Fibroblast of lung (primary cell): ENCODE data around the gene ARHGAP10. TPM values are rescaled to one million over a fixed set of nuclear protein-coding genes. Genes with fewer than 3 reads are reported as not detected.

ENCODE experiments used
- DNase-seq, 2 donors: peaks; one replicate each; pipeline versions ENCODE4 v3.0.0 to v3.0.0-alpha.2; 2010; ENCODE audit warnings: low read depth in 2 of 2
- H2AFZ ChIP-seq: 2 replicates; pipeline ENCODE4 v1.5.1; 2012; ENCODE audit warnings: low read length, control low read depth, inconsistent platforms
- H3K27ac ChIP-seq: 2 replicates; pipeline ENCODE4 v1.5.1; 2011; ENCODE audit warnings: low read length, control low read depth; ENCODE audit not compliant: insufficient read depth
- H3K27me3 ChIP-seq: 2 replicates; pipeline ENCODE4 v1.5.1; 2011; ENCODE audit warnings: mild to moderate bottlenecking, low read length; ENCODE audit not compliant: control insufficient read depth, insufficient read depth
- H3K36me3 ChIP-seq: 2 replicates; pipeline ENCODE4 v1.5.1; 2011; ENCODE audit warnings: low read length; ENCODE audit not compliant: control insufficient read depth, insufficient read depth
- H3K4me1 ChIP-seq: 2 replicates; pipeline ENCODE4 v1.5.1; 2011; ENCODE audit warnings: low read length; ENCODE audit not compliant: control insufficient read depth, insufficient read depth; ENCODE audit errors: extremely low read depth
- H3K4me2 ChIP-seq: 2 replicates; pipeline ENCODE4 v1.5.1; 2011; ENCODE audit warnings: low read length, control low read depth; ENCODE audit not compliant: insufficient read depth; ENCODE audit errors: extremely low read depth
- H3K4me3 ChIP-seq, 4 experiments: fragments of 200-600 bp in 1 of 4; sonication (generic) in 1 of 4; replicated peaks in 1 of 4; 2 replicates each; pipeline ENCODE4 v1.5.1; 2011 to 2016; ENCODE audit warnings: low read length in 4 of 4, low read depth in 3 of 4, mild to moderate bottlenecking in 3 of 4, control low read depth in 2 of 4, inconsistent platforms in 1 of 4, mixed read lengths in 1 of 4; ENCODE audit not compliant: insufficient read depth in 1 of 4; ENCODE audit errors: control extremely low read depth in 1 of 4
- H3K79me2 ChIP-seq: 2 replicates; pipeline ENCODE4 v1.5.1; 2012; ENCODE audit warnings: mild to moderate bottlenecking, low read length, inconsistent platforms; ENCODE audit not compliant: control insufficient read depth, insufficient read depth
- H3K9ac ChIP-seq: 2 replicates; pipeline ENCODE4 v1.5.1; 2011; ENCODE audit warnings: mild to moderate bottlenecking, low read length, control low read depth; ENCODE audit not compliant: insufficient read depth
- H3K9me3 ChIP-seq: 2 replicates; pipeline ENCODE4 v1.5.1; 2012; ENCODE audit warnings: low read depth, low read length; ENCODE audit not compliant: control insufficient read depth, insufficient read depth
- H4K20me1 ChIP-seq: 2 replicates; pipeline ENCODE4 v1.5.1; 2011; ENCODE audit warnings: low read length; ENCODE audit not compliant: control insufficient read depth, insufficient read depth; ENCODE audit errors: extremely low read depth
- CTCF ChIP-seq, 2 donors: IDR thresholded peaks in 1 of 2; conservative IDR thresholded peaks in 1 of 2; 1 replicate in 1 of 2; 2 replicates in 1 of 2; pipeline ENCODE4 v1.5.1; 2011 to 2012; ENCODE audit warnings: low read length in 2 of 2, control low read depth in 1 of 2, inconsistent platforms in 1 of 2, low read depth in 1 of 2, mild to moderate bottlenecking in 1 of 2
- EZH2 ChIP-seq: IDR thresholded peaks from 2 replicates; pipeline ENCODE4 v1.5.1; 2012; ENCODE audit warnings: low read length, control low read depth, mild to moderate bottlenecking; ENCODE audit errors: missing control alignments
- polyA plus RNA-seq, 2 donors: library from polyadenylated mRNA; depleted of rRNA in 1 of 2; stranded (reverse) in 1 of 2; unstranded in 1 of 2; fragments of >200 nt; gene quantifications; 2 replicates each; pipeline ENCODE4 v1.2.1, GENCODE V29; 2011 to 2012; ENCODE audit warnings: missing spikeins in 1 of 2
- total RNA-seq: library from RNA; depleted of rRNA; stranded (reverse); fragments of >200 nt; gene quantifications from 2 replicates; pipeline ENCODE4 v1.2.1, GENCODE V29; 2014

Gene ARHGAP10
- total and polyA plus RNA-seq, 2 donors (not counting 1 experiment from before 2014, with no cell fraction given) = 21.6 to 35.8 TPM

- Histone ChIP-seq H3K36me3 (no peaks in the 10 kb centered on the region), H2AFZ (no peak overlapping the region), H4K20me1 (no peaks in the 10 kb centered on the region), H3K4me2 (no peak overlapping the region), H3K79me2 (no peaks in the 10 kb centered on the region), H3K9ac (no peak overlapping the region), H3K27me3 (no peaks in the 10 kb centered on the region), H3K27ac (no peak overlapping the region), H3K4me1 (no peaks in the 10 kb centered on the region), H3K9me3 (no peaks in the 10 kb centered on the region), H3K4me3 (no peak overlapping the region)
- DNase-seq = no peak
- TF ChIP-seq CTCF (conservative IDR thresholded peaks at IDR 0.05 in 1 of 2, IDR thresholded peaks at IDR 0.05 in 1 of 2; ENCODE audit: low read depth in 1 of 2, low read length in 2 of 2) = no peak
- no peak for TF ChIP-seq EZH2
Measured at GRCh38 chr4:148090029-148090428, 358.1 kb downstream of the ARHGAP10 start.

- DNase-seq = no peak
- H3K27ac ChIP-seq = no peak overlapping the region
- TF ChIP-seq CTCF (conservative IDR thresholded peaks at IDR 0.05 in 1 of 2, IDR thresholded peaks at IDR 0.05 in 1 of 2; ENCODE audit: low read depth in 1 of 2, low read length in 2 of 2) (no peak), EZH2 (no peak)
- H2AFZ ChIP-seq = no peak overlapping the region
- H3K9me3 ChIP-seq = no peaks in the 10 kb centered on the region
- H3K9ac ChIP-seq = no peak overlapping the region
- H4K20me1 ChIP-seq = no peaks in the 10 kb centered on the region
- no peak overlapping the region for H3K4me3 ChIP-seq
- H3K4me2 ChIP-seq = no peak overlapping the region
- H3K36me3 ChIP-seq = no peaks in the 10 kb centered on the region
- no peaks in the 10 kb centered on the region for H3K27me3 ChIP-seq
- no peaks in the 10 kb centered on the region for H3K4me1 ChIP-seq
- H3K79me2 ChIP-seq = no peaks in the 10 kb centered on the region
Measured at GRCh38 chr4:148090503-148091476, 358.9 kb downstream of the ARHGAP10 start.

GRCh38 chr4:148091896-148092295, 360.0 kb downstream of the ARHGAP10 start:
- H3K4me2 ChIP-seq = no peak overlapping the region
- no peaks in the 10 kb centered on the region for H3K27me3 ChIP-seq
- no peak overlapping the region for H2AFZ ChIP-seq
- H3K36me3 ChIP-seq = no peaks in the 10 kb centered on the region
- no peak overlapping the region for H3K27ac ChIP-seq
- no peaks in the 10 kb centered on the region for H3K9me3 ChIP-seq
- no peaks in the 10 kb centered on the region for H3K79me2 ChIP-seq
- no peaks in the 10 kb centered on the region for H3K4me1 ChIP-seq
- no peak overlapping the region for H3K4me3 ChIP-seq
- no peak for TF ChIP-seq EZH2
- TF ChIP-seq CTCF (conservative IDR thresholded peaks at IDR 0.05 in 1 of 2, IDR thresholded peaks at IDR 0.05 in 1 of 2; ENCODE audit: low read depth in 1 of 2, low read length in 2 of 2) = no peak
- no peak overlapping the region for H3K9ac ChIP-seq
- no peak for DNase-seq
- H4K20me1 ChIP-seq = no peaks in the 10 kb centered on the region
